Nephron (organoid): ENCODE data around the gene METAP1D.
A peak's percentile ranks its signal among the peaks of the same experiment; 100 is the strongest.

ENCODE experiments used
- H3K27ac Mint-ChIP-seq, 3 experiments: 2 replicates each; pipeline ENCODE4 v1.8.0; 2020; ENCODE audit warnings: mixed read lengths in 3 of 3, mild to moderate bottlenecking in 2 of 3, moderate library complexity in 1 of 3
- H3K27me3 Mint-ChIP-seq: 2 replicates; pipeline ENCODE4 v1.8.0; 2021; ENCODE audit warnings: low read depth, mild to moderate bottlenecking, moderate library complexity, mixed read lengths
- H3K36me3 Mint-ChIP-seq: 2 replicates; pipeline ENCODE4 v1.8.0; 2020; ENCODE audit warnings: low read depth, mixed read lengths
- H3K4me1 Mint-ChIP-seq: 2 replicates; pipeline ENCODE4 v1.8.0; 2020; ENCODE audit warnings: mixed read lengths
- H3K4me3 Mint-ChIP-seq, 3 experiments: 2 replicates each; pipeline ENCODE4 v1.8.0; 2020; ENCODE audit warnings: mild to moderate bottlenecking in 3 of 3, mixed read lengths in 3 of 3, moderate library complexity in 2 of 3
- H3K9me3 Mint-ChIP-seq: 2 replicates; pipeline ENCODE4 v1.8.0; 2020; ENCODE audit warnings: mixed read lengths
- CTCF ChIP-seq, 3 experiments: fragments of 200-600 bp; sonication (generic); IDR thresholded peaks; one replicate each; pipeline ENCODE4 v1.5.0; 2021; ENCODE audit warnings: antibody characterized with exemption in 3 of 3; ENCODE audit not compliant: unreplicated experiment in 3 of 3

METAP1D gene

GRCh38 chr2:172098650-172099471 lies 99.1 kb downstream of the METAP1D start:
- Mint-ChIP-seq H3K4me1 (peaks cover 46% of the 10 kb centered on the region), H3K27ac (no peak overlapping the region), H3K27me3 (peaks cover 100% of the 10 kb centered on the region), H3K4me3 (peak overlapping the region; percentile 57 to 68 (median 66)), H3K36me3 (no peaks in the 10 kb centered on the region), H3K9me3 (no peaks in the 10 kb centered on the region)
- TF ChIP-seq CTCF (IDR thresholded peaks at IDR 0.05; ENCODE audit: unreplicated experiment in 3 of 3), result no peak

GRCh38 chr2:172099472-172100079 lies 99.8 kb downstream of the METAP1D start:
- Mint-ChIP-seq H3K27me3 (peaks cover 100% of the 10 kb centered on the region), H3K4me1 (peaks cover 45% of the 10 kb centered on the region), H3K36me3 (no peaks in the 10 kb centered on the region), H3K9me3 (no peaks in the 10 kb centered on the region), H3K27ac (no peak overlapping the region), H3K4me3 (peak overlapping the region in 1 of 3 experiments; percentile 17)
- TF ChIP-seq CTCF (IDR thresholded peaks at IDR 0.05; ENCODE audit: unreplicated experiment in 3 of 3), result no peak

- Mint-ChIP-seq H3K9me3 (no peaks in the 10 kb centered on the region), H3K4me1 (peaks cover 43% of the 10 kb centered on the region), H3K27ac (no peak overlapping the region), H3K36me3 (no peaks in the 10 kb centered on the region), H3K4me3 (peak overlapping the region; percentile 57 to 81 (median 68)), H3K27me3 (peaks cover 100% of the 10 kb centered on the region)
- TF ChIP-seq CTCF (IDR thresholded peaks at IDR 0.05; ENCODE audit: unreplicated experiment in 3 of 3), result no peak
Measured at GRCh38 chr2:172100080-172100934, 100.6 kb downstream of the METAP1D start.

- no peaks in the 10 kb centered on the region for H3K36me3 Mint-ChIP-seq
- no peaks in the 10 kb centered on the region for H3K9me3 Mint-ChIP-seq
- H3K4me3 Mint-ChIP-seq, result peak overlapping the region; percentile 79 to 86 (median 81)
- no peak overlapping the region for H3K27ac Mint-ChIP-seq
- H3K27me3 Mint-ChIP-seq, result peaks cover 100% of the 10 kb centered on the region
- TF ChIP-seq CTCF (IDR thresholded peaks at IDR 0.05; ENCODE audit: unreplicated experiment in 3 of 3), result no peak
- peaks cover 34% of the 10 kb centered on the region for H3K4me1 Mint-ChIP-seq
Measured at GRCh38 chr2:172100935-172101820, 101.4 kb downstream of the METAP1D start.

- no peaks in the 10 kb centered on the region for H3K9me3 Mint-ChIP-seq
- peak overlapping the region; percentile 79 to 86 (median 81) for H3K4me3 Mint-ChIP-seq
- H3K27ac Mint-ChIP-seq, result no peak overlapping the region
- TF ChIP-seq CTCF (IDR thresholded peaks at IDR 0.05; ENCODE audit: unreplicated experiment in 3 of 3), result no peak
- H3K36me3 Mint-ChIP-seq, result no peaks in the 10 kb centered on the region
- peaks cover 100% of the 10 kb centered on the region for H3K27me3 Mint-ChIP-seq
- H3K4me1 Mint-ChIP-seq, result peaks cover 27% of the 10 kb centered on the region
Measured at GRCh38 chr2:172101821-172102390, 102.2 kb downstream of the METAP1D start.
